Activated CD4-positive, alpha-beta memory T cell treated with anti-CD3 and anti-CD28 coated beads, Interleukin-2, amount 10 ng/mL, durations not matched to agents 7 days and 5 days (primary cell): ENCODE measurements around the gene APOBEC3C. TPM values are rescaled to one million over a fixed set of nuclear protein-coding genes. Genes with fewer than 3 reads are reported as not detected.
"Not testable (repeated sequence)": the region's sequence is repeated elsewhere in the genome, so short reads cannot be mapped to it uniquely, and the experiment has no call there.

Experiments
- CTCF ChIA-PET: fragments of 350-600 bp; sonication (Branson Sonifier 250); formaldehyde crosslinking; loops from one replicate; lab custom pipeline; 2021; ENCODE audit warnings: antibody characterized with exemption, inconsistent platforms; lab: Charles Lee
- POLR2A ChIA-PET: fragments of 350-600 bp; sonication (Branson Sonifier 250); formaldehyde crosslinking; loops from one replicate; lab custom pipeline; 2021; ENCODE audit warnings: antibody characterized with exemption; lab: Charles Lee
- DNase-seq: peaks from one replicate; pipeline ENCODE4 v3.0.0-alpha.2; 2020
- H3K27ac Mint-ChIP-seq: one replicate; pipeline ENCODE4 v1.8.0; 2021; ENCODE audit warnings: mild to moderate bottlenecking, mixed read lengths
- H3K27me3 Mint-ChIP-seq: one replicate; pipeline ENCODE4 v1.8.0; 2021; ENCODE audit warnings: mixed read lengths
- H3K36me3 Mint-ChIP-seq: one replicate; pipeline ENCODE4 v1.8.0; 2021; ENCODE audit warnings: low read depth, mixed read lengths
- H3K4me1 Mint-ChIP-seq: one replicate; pipeline ENCODE4 v1.8.0; 2021; ENCODE audit warnings: mixed read lengths
- H3K4me3 Mint-ChIP-seq: one replicate; pipeline ENCODE4 v1.8.0; 2021; ENCODE audit warnings: mild to moderate bottlenecking, mixed read lengths
- H3K9me3 Mint-ChIP-seq: one replicate; pipeline ENCODE4 v1.8.0; 2021; ENCODE audit warnings: mixed read lengths
- total RNA-seq, 2 experiments: library from RNA; stranded (reverse); gene quantifications; one replicate each; pipeline ENCODE4 v1.2.3, GENCODE V29; 2021

Gene APOBEC3C
- total RNA-seq, 2 experiments from 2014 or later: 146 to 157 TPM

- Mint-ChIP-seq H3K36me3 (peaks cover 33% of the 10 kb centered on the region), H3K4me1 (peaks cover 14% of the 10 kb centered on the region)
- H3K4me3 Mint-ChIP-seq, POLR2A ChIA-PET, DNase-seq, H3K9me3 Mint-ChIP-seq, H3K27ac Mint-ChIP-seq, H3K27me3 Mint-ChIP-seq, CTCF ChIA-PET: not testable (repeated sequence)
Observed at GRCh38 chr22:39031434-39032295, 17.6 kb downstream of the APOBEC3C start.

GRCh38 chr22:39037071-39037470 is 23.0 kb downstream of the APOBEC3C start:
- CTCF ChIA-PET, H3K27me3 Mint-ChIP-seq, H3K27ac Mint-ChIP-seq, H3K9me3 Mint-ChIP-seq, POLR2A ChIA-PET, H3K4me3 Mint-ChIP-seq, DNase-seq: not testable (repeated sequence)
- Mint-ChIP-seq H3K4me1 (peaks cover 23% of the 10 kb centered on the region), H3K36me3 (peaks cover 24% of the 10 kb centered on the region)

DNA sequence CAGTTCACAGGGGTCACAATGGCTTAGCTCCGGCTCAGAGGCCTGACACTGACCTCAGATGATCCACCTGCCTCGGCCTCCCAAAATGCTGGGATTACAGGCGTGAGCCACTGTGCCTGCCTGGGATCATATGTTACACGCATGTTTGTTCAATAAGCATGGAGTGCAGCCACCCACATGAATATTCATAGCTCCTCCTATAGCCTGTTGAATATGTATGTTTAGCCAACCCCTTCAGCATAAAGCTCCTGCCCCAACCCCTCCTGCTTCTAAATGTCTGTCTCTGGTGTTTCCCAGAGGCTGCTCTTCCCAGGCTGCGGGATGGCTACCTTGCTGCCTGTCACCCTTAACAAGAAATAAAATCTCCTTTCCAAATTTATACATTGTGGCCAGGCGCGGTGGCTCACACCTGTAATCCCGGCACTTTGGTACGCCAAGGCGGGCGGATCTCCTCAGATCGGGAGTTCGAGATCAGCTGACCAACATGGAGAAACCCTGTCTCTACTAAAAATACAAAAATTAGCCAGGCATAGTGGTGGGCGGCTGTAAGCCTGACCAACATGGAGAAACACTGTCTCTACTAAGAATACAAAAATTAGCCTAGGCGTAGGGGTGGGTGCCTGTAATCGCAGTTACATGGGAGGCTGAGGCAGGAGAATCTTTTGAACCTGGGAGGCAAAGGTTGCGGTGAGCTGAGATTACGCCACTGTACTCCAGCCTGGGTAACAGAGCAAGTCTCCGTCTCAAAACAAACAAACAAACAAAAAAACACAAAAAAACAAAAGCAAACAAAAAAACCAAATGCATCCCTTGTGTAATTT is 25.5 kb downstream of the APOBEC3C start:
- Mint-ChIP-seq H3K4me1 (peaks cover 38% of the 10 kb centered on the region), H3K36me3 (peaks cover 19% of the 10 kb centered on the region), H3K9me3 (no peaks in the 10 kb centered on the region), H3K4me3 (peak overlapping the region; percentile 74), H3K27me3 (no peaks in the 10 kb centered on the region), H3K27ac (peak overlapping the region; percentile 76)
- no peak for DNase-seq
- ChIA-PET CTCF (no interaction called here), POLR2A (interaction anchor here (1.8 kb wide), 1 partner anchor 17 kb away, joined by 6 read pairs; no protein-coding TSS in a partner anchor)

GRCh38 chr22:39040155-39040537 is 26.1 kb downstream of the APOBEC3C start:
- H3K9me3 Mint-ChIP-seq, DNase-seq, CTCF ChIA-PET, H3K27me3 Mint-ChIP-seq: not testable (repeated sequence)
- H3K4me3 Mint-ChIP-seq: peak overlapping the region; percentile 74
- H3K4me1 Mint-ChIP-seq: peaks cover 42% of the 10 kb centered on the region
- peak overlapping the region; percentile 76 for H3K27ac Mint-ChIP-seq
- H3K36me3 Mint-ChIP-seq: peaks cover 24% of the 10 kb centered on the region
- POLR2A ChIA-PET: interaction anchor here (1.8 kb wide), 1 partner anchor 18 kb away, joined by 6 read pairs; no protein-coding TSS in a partner anchor

DNA sequence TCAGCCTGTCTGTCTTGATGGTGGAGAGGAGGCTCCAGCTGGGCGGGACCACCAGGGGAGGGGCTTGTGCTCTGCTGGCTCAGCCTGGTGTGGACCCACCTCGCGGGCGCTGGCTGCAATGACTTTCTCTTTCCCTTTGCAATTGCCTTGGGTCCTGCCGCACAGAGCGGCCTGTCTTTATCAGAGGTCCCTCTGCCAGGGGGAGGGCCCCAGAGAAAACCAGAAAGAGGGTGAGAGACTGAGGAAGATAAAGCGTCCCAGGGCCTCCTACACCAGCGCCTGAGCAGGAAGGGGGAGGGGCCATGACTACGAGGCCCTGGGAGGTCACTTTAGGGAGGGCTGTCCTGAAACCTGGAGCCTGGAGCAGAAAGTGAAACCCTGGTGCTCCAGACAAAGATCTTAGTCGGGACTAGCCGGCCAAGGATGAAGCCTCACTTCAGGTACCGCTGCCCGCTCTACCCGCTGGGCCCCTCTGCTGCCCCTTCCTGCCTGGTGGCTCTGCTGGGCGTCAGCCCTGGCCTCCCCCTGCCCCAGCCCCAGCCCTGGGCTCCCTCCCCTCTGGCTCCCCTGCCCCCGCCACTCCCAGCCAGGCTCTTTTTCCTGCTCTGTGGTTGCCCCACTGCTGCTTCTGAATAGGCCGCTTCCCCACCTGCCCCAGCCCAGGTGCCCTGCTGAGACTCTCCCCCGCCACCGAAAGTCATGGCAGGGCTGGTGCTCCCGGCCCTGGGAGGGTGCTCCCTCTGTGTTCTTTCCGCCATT is 26.7 kb downstream of the APOBEC3C start, which contains the start of gene APOBEC3F:
Gene APOBEC3F, plus strand, starts transcription at position 327 of the 759 bp plus-strand sequence. Its CDS starts 97 bp downstream, at position 424.
- peaks cover 48% of the 10 kb centered on the region for H3K4me1 Mint-ChIP-seq
- DNase-seq: peak; percentile 84
- CTCF ChIA-PET: interaction anchor here (0.9 kb wide), 1 partner anchor 171 kb away, joined by 3 read pairs; no protein-coding TSS in a partner anchor
- POLR2A ChIA-PET: interaction anchor here (1.8 kb wide), 1 partner anchor 19 kb away, joined by 6 read pairs; no protein-coding TSS in a partner anchor
- peak within 1 kb of the TSS; percentile 86 for H3K27ac Mint-ChIP-seq
- not testable (repeated sequence) for H3K9me3 Mint-ChIP-seq, H3K27me3 Mint-ChIP-seq
- H3K36me3 Mint-ChIP-seq: peaks cover 30% of the 10 kb centered on the region
- peak within 1 kb of the TSS; percentile 89 for H3K4me3 Mint-ChIP-seq

GRCh38 chr22:39041908-39042307 is 27.9 kb downstream of the APOBEC3C start:
- no peaks in the 10 kb centered on the region for H3K9me3 Mint-ChIP-seq
- H3K4me3 Mint-ChIP-seq: peak overlapping the region; percentile 89
- peaks cover 48% of the 10 kb centered on the region for H3K4me1 Mint-ChIP-seq
- H3K36me3 Mint-ChIP-seq: peaks cover 40% of the 10 kb centered on the region
- POLR2A ChIA-PET: no interaction called here
- H3K27ac Mint-ChIP-seq: peak overlapping the region; percentile 86
- no peaks in the 10 kb centered on the region for H3K27me3 Mint-ChIP-seq
- DNase-seq: no peak
- CTCF ChIA-PET: interaction anchor here (0.9 kb wide), 1 partner anchor 172 kb away, joined by 3 read pairs; no protein-coding TSS in a partner anchor

DNA sequence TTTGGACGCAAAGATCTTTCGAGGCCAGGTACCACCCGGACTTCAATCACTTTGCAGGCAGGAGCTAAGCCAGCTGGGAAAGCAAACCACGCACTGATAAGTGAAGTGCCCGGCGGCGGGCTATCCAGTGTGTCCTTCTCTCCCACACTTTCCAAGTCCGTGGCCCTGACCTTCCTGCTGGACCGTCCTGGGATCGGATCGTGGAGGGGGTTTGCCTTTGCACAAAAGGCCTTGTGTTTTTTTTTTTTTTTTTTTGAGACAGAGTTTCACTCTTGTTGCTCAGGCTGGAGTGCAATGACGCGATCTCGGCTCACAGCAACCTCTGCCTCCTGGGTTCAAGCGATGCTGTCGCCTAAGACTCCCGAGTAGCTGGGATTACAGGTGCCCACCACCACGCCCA is 29.0 kb downstream of the APOBEC3C start:
- ChIA-PET POLR2A (interaction anchor here (1.5 kb wide), 1 partner anchor 20 kb away, joined by 4 read pairs; no protein-coding TSS in a partner anchor), CTCF (interaction anchor here (0.7 kb wide), 1 partner anchor 35 kb away, joined by 5 read pairs; no protein-coding TSS in a partner anchor)
- Mint-ChIP-seq H3K4me1 (peaks cover 48% of the 10 kb centered on the region), H3K4me3 (peak overlapping the region; percentile 21), H3K36me3 (peaks cover 40% of the 10 kb centered on the region)
- not testable (repeated sequence) for H3K9me3 Mint-ChIP-seq, DNase-seq, H3K27me3 Mint-ChIP-seq, H3K27ac Mint-ChIP-seq

DNA sequence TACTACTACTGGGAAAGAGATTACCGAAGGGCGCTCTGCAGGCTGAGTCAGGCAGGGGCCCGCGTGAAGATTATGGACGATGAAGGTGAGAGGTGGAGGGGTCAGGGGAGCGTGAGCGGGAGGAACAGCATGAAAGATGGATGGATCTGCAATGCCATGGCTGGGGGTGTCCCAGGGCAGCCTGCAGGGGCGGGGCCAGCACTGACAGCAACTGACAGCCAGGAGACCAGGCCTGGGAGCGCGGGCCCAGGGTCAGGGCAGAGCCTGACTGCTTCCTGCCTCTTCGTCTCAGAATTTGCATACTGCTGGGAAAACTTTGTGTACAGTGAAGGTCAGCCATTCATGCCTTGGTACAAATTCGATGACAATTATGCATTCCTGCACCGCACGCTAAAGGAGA is 31.1 kb downstream of the APOBEC3C start:
- H3K27me3 Mint-ChIP-seq, H3K4me3 Mint-ChIP-seq, H3K27ac Mint-ChIP-seq, DNase-seq, POLR2A ChIA-PET, H3K9me3 Mint-ChIP-seq, CTCF ChIA-PET: not testable (repeated sequence)
- Mint-ChIP-seq H3K4me1 (peaks cover 37% of the 10 kb centered on the region), H3K36me3 (peaks cover 40% of the 10 kb centered on the region)

- ChIA-PET CTCF (interaction anchor here (1.0 to 1.1 kb wide), 2 partner anchors 68 to 179 kb away, joined by 3 to 4 read pairs; no protein-coding TSS in a partner anchor), POLR2A (interaction anchor here (0.6 kb wide), 1 partner anchor 69 kb away, joined by 4 read pairs; no protein-coding TSS in a partner anchor)
- not testable (repeated sequence) for H3K27ac Mint-ChIP-seq, H3K27me3 Mint-ChIP-seq, DNase-seq, H3K9me3 Mint-ChIP-seq, H3K4me3 Mint-ChIP-seq
- peaks cover 29% of the 10 kb centered on the region for H3K36me3 Mint-ChIP-seq
- peaks cover 10% of the 10 kb centered on the region for H3K4me1 Mint-ChIP-seq
Observed at GRCh38 chr22:39049486-39049885, 35.4 kb downstream of the APOBEC3C start.

DNA sequence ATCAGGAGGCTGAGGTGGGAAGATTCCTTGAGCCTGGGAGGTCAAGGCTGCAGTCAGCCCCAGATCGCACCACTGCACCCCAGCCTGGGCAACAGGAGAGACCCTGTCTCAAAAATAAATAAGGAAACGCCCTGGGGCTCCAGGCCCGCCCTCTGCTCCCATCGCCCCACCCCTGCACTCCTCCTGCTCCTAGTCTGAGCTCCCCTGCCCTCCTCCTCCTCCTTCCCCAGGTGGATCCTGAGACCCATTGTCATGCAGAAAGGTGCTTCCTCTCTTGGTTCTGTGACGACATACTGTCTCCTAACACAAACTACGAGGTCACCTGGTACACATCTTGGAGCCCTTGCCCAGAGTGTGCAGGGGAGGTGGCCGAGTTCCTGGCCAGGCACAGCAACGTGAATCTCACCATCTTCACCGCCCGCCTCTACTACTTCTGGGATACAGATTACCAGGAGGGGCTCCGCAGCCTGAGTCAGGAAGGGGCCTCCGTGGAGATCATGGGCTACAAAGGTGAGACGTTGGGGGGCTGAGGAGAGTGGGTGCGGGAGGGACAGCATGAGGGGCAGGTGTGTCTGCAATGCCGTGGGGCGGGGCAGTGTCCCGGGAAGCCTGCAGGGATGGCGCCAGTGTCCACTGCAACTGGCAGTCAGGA is 37.9 kb downstream of the APOBEC3C start:
- H3K36me3 Mint-ChIP-seq, POLR2A ChIA-PET, H3K27me3 Mint-ChIP-seq, CTCF ChIA-PET, H3K4me3 Mint-ChIP-seq, H3K27ac Mint-ChIP-seq, H3K4me1 Mint-ChIP-seq, H3K9me3 Mint-ChIP-seq, DNase-seq: not testable (repeated sequence)

- POLR2A ChIA-PET: no interaction called here
Observed at GRCh38 chr22:39055658-39056057, 41.6 kb downstream of the APOBEC3C start.

GRCh38 chr22:39061290-39061689 is 47.2 kb downstream of the APOBEC3C start:
- H3K36me3 Mint-ChIP-seq, DNase-seq, H3K27ac Mint-ChIP-seq, POLR2A ChIA-PET, CTCF ChIA-PET, H3K4me1 Mint-ChIP-seq, H3K27me3 Mint-ChIP-seq, H3K9me3 Mint-ChIP-seq, H3K4me3 Mint-ChIP-seq: not testable (repeated sequence)

More at GRCh38 chr22:39055658-39056057, 41.6 kb downstream of the APOBEC3C start:
- H3K9me3 Mint-ChIP-seq: no peaks in the 10 kb centered on the region
- no peaks in the 10 kb centered on the region for H3K27me3 Mint-ChIP-seq
- no peak for DNase-seq
- H3K27ac Mint-ChIP-seq: no peak overlapping the region
- peaks cover 9% of the 10 kb centered on the region for H3K36me3 Mint-ChIP-seq
- H3K4me3 Mint-ChIP-seq: no peak overlapping the region
- H3K4me1 Mint-ChIP-seq: no peaks in the 10 kb centered on the region
- CTCF ChIA-PET: no interaction called here
